GM19397 (cell line): Measurements from ENCODE around the gene MLLT3.

Experiments used
- ATAC-seq: cut with Tn5 transposase; IDR thresholded peaks from one replicate; pipeline ENCODE4 v1.9.1; 2021; ENCODE audit warnings: mild to moderate bottlenecking, moderate library complexity; ENCODE audit not compliant: unreplicated experiment

The MLLT3 gene

GRCh38 chr9:20630241-20630943 lies 8.1 kb upstream of the MLLT3 start:
- no peak for ATAC-seq

- no peak for ATAC-seq
Observed at GRCh38 chr9:20625003-20625349, 2.7 kb upstream of the MLLT3 start.

- ATAC-seq, result no peak
Observed at GRCh38 chr9:20624201-20625002, 2.1 kb upstream of the MLLT3 start.

GRCh38 chr9:20623748-20624124 lies 1.4 kb upstream of the MLLT3 start:
- no peak for ATAC-seq

GRCh38 chr9:20623021-20623747 lies 885 bp upstream of the MLLT3 start:
- no peak for ATAC-seq

- peak; percentile 12 for ATAC-seq
Observed at GRCh38 chr9:20621471-20622329, 599 bp downstream of the MLLT3 start.

- ATAC-seq, result no peak
Observed at GRCh38 chr9:20620650-20621470, 1.4 kb downstream of the MLLT3 start.

GRCh38 chr9:20619487-20620200 lies 2.7 kb downstream of the MLLT3 start:
- ATAC-seq, result no peak

GRCh38 chr9:20618361-20618802 lies 3.9 kb downstream of the MLLT3 start:
- no peak for ATAC-seq

GRCh38 chr9:20616808-20617207 lies 5.5 kb downstream of the MLLT3 start:
- no peak for ATAC-seq

- no peak for ATAC-seq
Observed at GRCh38 chr9:20614602-20615216, 7.6 kb downstream of the MLLT3 start.

GRCh38 chr9:20611691-20612287 lies 10.5 kb downstream of the MLLT3 start:
- no peak for ATAC-seq

- ATAC-seq, result no peak
Observed at GRCh38 chr9:20610591-20610990, 11.7 kb downstream of the MLLT3 start.

- no peak for ATAC-seq
Observed at GRCh38 chr9:20608582-20608981, 13.7 kb downstream of the MLLT3 start.

GRCh38 chr9:20606652-20607051 lies 15.6 kb downstream of the MLLT3 start:
- ATAC-seq, result no peak

GRCh38 chr9:20604562-20604961 lies 17.7 kb downstream of the MLLT3 start:
- ATAC-seq, result peak; percentile 74

- no peak for ATAC-seq
Observed at GRCh38 chr9:20603524-20604268, 18.6 kb downstream of the MLLT3 start.

GRCh38 chr9:20601292-20601691 lies 21.0 kb downstream of the MLLT3 start:
- no peak for ATAC-seq
